ENCODE results near the gene EMC10. TPM values are rescaled to one million over a fixed set of nuclear protein-coding genes. Genes with fewer than 3 reads are reported as not detected.

EMC10 gene
- total and polyA plus RNA-seq, 4 donors, result 17.1 to 132 (median 40.5) TPM

- H3K4me3 ChIP-seq (ENCODE audit: low read depth in 1 of 3, low read length in 3 of 3), result no peak overlapping the region
- no peaks in the 10 kb centered on the region for H3K36me3 ChIP-seq (ENCODE audit: control insufficient read depth in 4 of 4, insufficient read depth in 3 of 4, low read depth in 1 of 4, low read length in 3 of 4)
- no peak overlapping the region for H3K9ac ChIP-seq (ENCODE audit: low read depth in 1 of 2, low read length in 2 of 2)
- H3K9me3 ChIP-seq (ENCODE audit: control insufficient read depth in 4 of 4, low read length in 3 of 4), result no peaks in the 10 kb centered on the region
- DNase-seq (ENCODE audit: low spot score), result no peak
- H3K4me1 ChIP-seq (ENCODE audit: control insufficient read depth in 4 of 4, insufficient read depth in 4 of 4, low read length in 3 of 4), result peaks cover 6 to 18% (median 9%) of the 10 kb centered on the region in 4 donors
- no peak overlapping the region for H3K27ac ChIP-seq (ENCODE audit: low read depth in 1 of 2, low read length in 2 of 2)
- TF ChIP-seq RAD21 (IDR thresholded peaks at IDR 0.05) (no peak), SP1 (IDR thresholded peaks at IDR 0.05) (no peak), FOXA2 (IDR thresholded peaks at IDR 0.05) (no peak), HNF4A (conservative IDR thresholded peaks at IDR 0.05) (no peak), JUND (IDR thresholded peaks at IDR 0.05) (no peak), YY1 (IDR thresholded peaks at IDR 0.05) (no peak), HNF4G (IDR thresholded peaks at IDR 0.05) (no peak), EGR1 (IDR thresholded peaks at IDR 0.05; ENCODE audit: low read depth in 2 of 2) (no peak), MAX (IDR thresholded peaks at IDR 0.05) (no peak), TAF1 (conservative IDR thresholded peaks at IDR 0.05) (no peak)
- TF ChIP-seq, protein P1, sequence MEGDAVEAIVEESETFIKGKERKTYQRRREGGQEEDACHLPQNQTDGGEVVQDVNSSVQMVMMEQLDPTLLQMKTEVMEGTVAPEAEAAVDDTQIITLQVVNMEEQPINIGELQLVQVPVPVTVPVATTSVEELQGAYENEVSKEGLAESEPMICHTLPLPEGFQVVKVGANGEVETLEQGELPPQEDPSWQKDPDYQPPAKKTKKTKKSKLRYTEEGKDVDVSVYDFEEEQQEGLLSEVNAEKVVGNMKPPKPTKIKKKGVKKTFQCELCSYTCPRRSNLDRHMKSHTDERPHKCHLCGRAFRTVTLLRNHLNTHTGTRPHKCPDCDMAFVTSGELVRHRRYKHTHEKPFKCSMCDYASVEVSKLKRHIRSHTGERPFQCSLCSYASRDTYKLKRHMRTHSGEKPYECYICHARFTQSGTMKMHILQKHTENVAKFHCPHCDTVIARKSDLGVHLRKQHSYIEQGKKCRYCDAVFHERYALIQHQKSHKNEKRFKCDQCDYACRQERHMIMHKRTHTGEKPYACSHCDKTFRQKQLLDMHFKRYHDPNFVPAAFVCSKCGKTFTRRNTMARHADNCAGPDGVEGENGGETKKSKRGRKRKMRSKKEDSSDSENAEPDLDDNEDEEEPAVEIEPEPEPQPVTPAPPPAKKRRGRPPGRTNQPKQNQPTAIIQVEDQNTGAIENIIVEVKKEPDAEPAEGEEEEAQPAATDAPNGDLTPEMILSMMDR (IDR thresholded peaks at IDR 0.05; ENCODE audit: low read depth, low read length, missing input control), result no peak
- 96% methylated on average over 8 of the region's 8 CpGs for WGBS
- H3K27me3 ChIP-seq (ENCODE audit: control insufficient read depth in 4 of 4, insufficient read depth in 4 of 4, low read length in 3 of 4), result no peaks in the 10 kb centered on the region
Measured at GRCh38 chr19:50507376-50507775, 31.1 kb downstream of the EMC10 start.

DNA sequence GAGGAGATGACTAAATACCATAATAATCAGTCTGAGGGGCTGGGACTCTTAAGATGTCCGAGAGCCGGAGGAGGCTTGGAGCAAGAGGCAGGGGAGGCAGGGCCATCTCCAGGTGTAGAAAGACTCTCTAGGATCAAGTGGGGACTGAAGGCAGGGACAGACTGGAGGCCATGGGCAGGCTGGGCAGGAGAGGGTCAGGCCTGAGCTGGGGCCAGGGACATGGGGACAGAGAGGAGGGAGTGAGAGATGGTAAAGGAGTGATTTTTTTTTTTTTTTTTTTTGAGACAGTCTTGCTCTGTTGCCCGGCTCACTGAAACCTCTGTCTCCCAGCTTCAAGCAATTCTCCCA lies 32.5 kb downstream of the EMC10 start:
- WGBS, result 97% methylated on average over 3 of the region's 3 CpGs
- TF ChIP-seq FOXA2 (IDR thresholded peaks at IDR 0.05) (no peak), RAD21 (IDR thresholded peaks at IDR 0.05) (no peak), ZBTB33 (IDR thresholded peaks at IDR 0.05) (no peak), FOXA1 (IDR thresholded peaks at IDR 0.05) (no peak), MAX (IDR thresholded peaks at IDR 0.05) (no peak), SP1 (IDR thresholded peaks at IDR 0.05) (no peak), GABPA (IDR thresholded peaks at IDR 0.05 in 1 of 2, conservative IDR thresholded peaks at IDR 0.05 in 1 of 2) (no peak), HNF4A (conservative IDR thresholded peaks at IDR 0.05) (no peak), NR2F2 (IDR thresholded peaks at IDR 0.05) (no peak), EGR1 (IDR thresholded peaks at IDR 0.05; ENCODE audit: low read depth in 2 of 2) (no peak), HNF4G (IDR thresholded peaks at IDR 0.05) (no peak), TAF1 (conservative IDR thresholded peaks at IDR 0.05) (no peak), RXRA (IDR thresholded peaks at IDR 0.05) (no peak)
- TF ChIP-seq, protein P1 (IDR thresholded peaks at IDR 0.05; ENCODE audit: low read depth, low read length, missing input control), result no peak
- no peaks in the 10 kb centered on the region for H3K9me3 ChIP-seq (ENCODE audit: control insufficient read depth in 4 of 4, low read length in 3 of 4)
- no peak for DNase-seq (ENCODE audit: low spot score)
- no peak overlapping the region for H3K4me3 ChIP-seq (ENCODE audit: low read depth in 1 of 3, low read length in 3 of 3)
- H3K27ac ChIP-seq (ENCODE audit: low read depth in 1 of 2, low read length in 2 of 2), result no peak overlapping the region
- peaks cover 8 to 26% (median 16%) of the 10 kb centered on the region in 4 donors for H3K4me1 ChIP-seq (ENCODE audit: control insufficient read depth in 4 of 4, insufficient read depth in 4 of 4, low read length in 3 of 4)
- no peaks in the 10 kb centered on the region for H3K27me3 ChIP-seq (ENCODE audit: control insufficient read depth in 4 of 4, insufficient read depth in 4 of 4, low read length in 3 of 4)
- H3K36me3 ChIP-seq (ENCODE audit: control insufficient read depth in 4 of 4, insufficient read depth in 3 of 4, low read depth in 1 of 4, low read length in 3 of 4), result no peaks in the 10 kb centered on the region
- no peak overlapping the region for H3K9ac ChIP-seq (ENCODE audit: low read depth in 1 of 2, low read length in 2 of 2)
